HepG2 (cell line): ENCODE measurements around the gene HABP4. TPM values are rescaled to one million over a fixed set of nuclear protein-coding genes. Genes with fewer than 3 reads are reported as not detected.

Source experiments
- FOXA3 ChIP-seq: IDR thresholded peaks from 2 replicates; pipeline ENCODE4 v1.6.1; 2016; ENCODE audit warnings: missing genetic modification reagents, missing compliant biosample characterization
- FOXP4 ChIP-seq: sonication (generic); formaldehyde crosslinking; IDR thresholded peaks from 2 replicates; pipeline ENCODE4 v1.4.0; 2020; ENCODE audit warnings: missing genetic modification reagents
- HNF4G ChIP-seq, 2 experiments: sonication (generic) in 1 of 2; formaldehyde crosslinking in 1 of 2; IDR thresholded peaks; 2 replicates each; pipeline versions ENCODE4 v1.4.0 to v1.6.1; 2011 to 2020; ENCODE audit warnings: borderline replicate concordance in 2 of 2, low read depth in 2 of 2, mild to moderate bottlenecking in 2 of 2, low read length in 1 of 2, missing genetic modification reagents in 1 of 2, moderate library complexity in 1 of 2
- HNRNPLL ChIP-seq: fragments of 200-400 bp; formaldehyde crosslinking; IDR thresholded peaks from 2 replicates; pipeline ENCODE4 v1.6.1; 2017; ENCODE audit warnings: mild to moderate bottlenecking, low read depth, low read length; ENCODE audit not compliant: poor library complexity, severe bottlenecking
- MATR3 ChIP-seq: sonication (generic); formaldehyde crosslinking; IDR thresholded peaks from 2 replicates; pipeline ENCODE4 v1.4.0; 2020; ENCODE audit warnings: missing genetic modification reagents
- MBNL3 ChIP-seq: fragments of 250-450 bp; sonication (Bioruptor Pico); conservative IDR thresholded peaks from 2 replicates; pipeline ENCODE4 v1.8.0; 2022; ENCODE audit warnings: mild to moderate bottlenecking, inconsistent platforms
- MXD4 ChIP-seq: IDR thresholded peaks from 2 replicates; pipeline ENCODE4 v1.6.1; 2016; ENCODE audit warnings: mild to moderate bottlenecking, missing biosample characterization, missing genetic modification reagents
- PAWR ChIP-seq: sonication (generic); formaldehyde crosslinking; IDR thresholded peaks from 2 replicates; pipeline ENCODE4 v1.4.0; 2020; ENCODE audit warnings: missing genetic modification reagents, mild to moderate bottlenecking, borderline replicate concordance
- REXO4 ChIP-seq: sonication (generic); formaldehyde crosslinking; IDR thresholded peaks from 2 replicates; pipeline ENCODE4 v1.8.0; 2022; ENCODE audit warnings: missing genetic modification reagents, mild to moderate bottlenecking, borderline replicate concordance
- SAP130 ChIP-seq: IDR thresholded peaks from 2 replicates; pipeline ENCODE4 v1.6.1; 2016; ENCODE audit warnings: low read depth
- SRF ChIP-seq: IDR thresholded peaks from 2 replicates; pipeline ENCODE4 v1.6.1; 2011; ENCODE audit warnings: mild to moderate bottlenecking, low read depth, low read length, moderate library complexity
- TP53 ChIP-seq: sonication (generic); formaldehyde crosslinking; conservative IDR thresholded peaks from 2 replicates; pipeline ENCODE4 v1.4.0; 2020; ENCODE audit warnings: missing genetic modification reagents
- ZBTB39 ChIP-seq: sonication (generic); formaldehyde crosslinking; IDR thresholded peaks from 2 replicates; pipeline ENCODE4 v1.5.0; 2020; ENCODE audit warnings: missing genetic modification reagents
- ZNF251 ChIP-seq: sonication (generic); formaldehyde crosslinking; IDR thresholded peaks from 2 replicates; pipeline ENCODE4 v1.9.0; 2021; ENCODE audit warnings: mild to moderate bottlenecking, missing genetic modification reagents
- ZNF260 ChIP-seq: sonication (generic); formaldehyde crosslinking; IDR thresholded peaks from 2 replicates; pipeline ENCODE4 v1.4.0; 2020; ENCODE audit warnings: missing genetic modification reagents, low read depth, mild to moderate bottlenecking, borderline replicate concordance
- ZNF264 ChIP-seq: sonication (generic); formaldehyde crosslinking; IDR thresholded peaks from 2 replicates; pipeline ENCODE4 v1.4.0; 2020; ENCODE audit warnings: missing genetic modification reagents
- ZNF326 ChIP-seq: sonication (generic); formaldehyde crosslinking; IDR thresholded peaks from 2 replicates; pipeline ENCODE4 v1.4.0; 2020; ENCODE audit warnings: missing genetic modification reagents, borderline replicate concordance
- ZNF337 ChIP-seq: sonication (generic); formaldehyde crosslinking; IDR thresholded peaks from 2 replicates; pipeline ENCODE4 v1.5.1; 2020; ENCODE audit warnings: missing genetic modification reagents, low read depth, mild to moderate bottlenecking, borderline replicate concordance
- ZNF501 ChIP-seq: sonication (generic); formaldehyde crosslinking; IDR thresholded peaks from 2 replicates; pipeline ENCODE4 v1.5.1; 2020; ENCODE audit warnings: mild to moderate bottlenecking, moderate library complexity, missing genetic modification reagents
- ZNF572 ChIP-seq: sonication (generic); formaldehyde crosslinking; IDR thresholded peaks from 2 replicates; pipeline ENCODE4 v1.5.1; 2020; ENCODE audit warnings: mild to moderate bottlenecking, missing genetic modification reagents
- ZNF710 ChIP-seq: sonication (generic); formaldehyde crosslinking; IDR thresholded peaks from 2 replicates; pipeline ENCODE4 v1.5.0; 2020; ENCODE audit warnings: mild to moderate bottlenecking, missing genetic modification reagents, borderline replicate concordance
- ZNF75D ChIP-seq: sonication (generic); formaldehyde crosslinking; IDR thresholded peaks from 2 replicates; pipeline ENCODE4 v1.8.1; 2023; ENCODE audit warnings: missing genetic modification reagents, mild to moderate bottlenecking, borderline replicate concordance
- ZNF841 ChIP-seq: sonication (generic); formaldehyde crosslinking; IDR thresholded peaks from 2 replicates; pipeline ENCODE4 v1.8.1; 2023; ENCODE audit warnings: missing genetic modification reagents, borderline replicate concordance
- polyA plus RNA-seq, 8 experiments: library from polyadenylated mRNA; depleted of rRNA in 3 of 8; stranded (reverse) in 7 of 8; unstranded in 1 of 8; fragments of >200 nt; fragmentation: Illumina TruSeq in 4 of 8; extraction: Trizol in 4 of 8; gene quantifications; 2 replicates each; pipeline versions ENCODE4 v1.2.1 to v1.2.3, GENCODE V29; 2011 to 2016; ENCODE audit warnings: low read depth in 4 of 8, missing spikeins in 1 of 8, mixed read lengths in 1 of 8; ENCODE audit not compliant: insufficient read depth in 1 of 8
- total RNA-seq, 5 experiments: library from RNA; depleted of rRNA; stranded (reverse); fragments of >200 nt; fragmentation: Illumina TruSeq; extraction: Trizol; gene quantifications; 2 replicates each; pipeline ENCODE4 v1.2.3, GENCODE V29; 2016; ENCODE audit warnings: low read depth in 1 of 5

HABP4 gene
- total and polyA plus RNA-seq, 2 of the 13 experiments (the other 11 are each of a cell fraction or from before 2014, with no cell fraction given): 14.3 to 26.6 TPM

- TF ChIP-seq SAP130 (CRISPR knock-in tag) (peak; percentile 93), ZNF841 (CRISPR knock-in tag) (no peak; the same call in 1 of the 2 replicates), TP53 (CRISPR knock-in tag) (no peak), HNRNPLL (no peak), ZNF501 (peak; percentile 53; the same call in 1 of the 2 replicates), MXD4 (peak; percentile 30), FOXP4 (peak; percentile 35; the same call in 1 of the 2 replicates), ZNF326 (CRISPR knock-in tag) (no peak), REXO4 (CRISPR knock-in tag) (0 out of 2 replicates have a peak, but pooled peaks have one; percentile 77), FOXA3 (CRISPR knock-in tag) (peak; percentile 25; the same call in 1 of the 2 replicates), ZNF75D (no peak), ZBTB39 (CRISPR knock-in tag) (no peak), ZNF710 (CRISPR knock-in tag) (no peak), ZNF260 (CRISPR knock-in tag) (no peak), ZNF251 (CRISPR knock-in tag) (no peak), SRF (no peak), ZNF337 (peak; percentile 42; the same call in 1 of the 2 replicates), HNF4G (IDR thresholded peaks at IDR 0.05; ENCODE audit: borderline replicate concordance, low read depth, low read length) (no peak; the same call in 1 of the 2 replicates), HNF4G (CRISPR knock-in tag; IDR thresholded peaks at IDR 0.05; ENCODE audit: borderline replicate concordance, low read depth) (no peak), MATR3 (CRISPR knock-in tag) (no peak), PAWR (CRISPR knock-in tag) (no peak), ZNF264 (CRISPR knock-in tag) (no peak), ZNF572 (CRISPR knock-in tag) (no peak), MBNL3 (no peak)
These were observed 31.7 kb upstream of the HABP4 start, which contains the start of gene ZNF367 (continued) for GRCh38 chr9:96418083-96418919.
